Measurements from ENCODE around the gene BMERB1.
"Not testable (repeated sequence)": the region's sequence is repeated elsewhere in the genome, so short reads cannot be mapped to it uniquely, and the experiment has no call there.

Gene BMERB1

GRCh38 chr16:15598648-15599190 lies 164.3 kb downstream of the BMERB1 start:
- DNase-seq, result no peak

GRCh38 chr16:15599303-15600070 lies 165.1 kb downstream of the BMERB1 start:
- DNase-seq, result no peak

- DNase-seq, result no peak
These were observed 167.0 kb downstream of the BMERB1 start for GRCh38 chr16:15601212-15601879.

- DNase-seq, result no peak
These were observed 168.1 kb downstream of the BMERB1 start for GRCh38 chr16:15602285-15603044.

GRCh38 chr16:15604460-15605440 lies 170.4 kb downstream of the BMERB1 start:
- no peak for DNase-seq

- DNase-seq, result no peak
These were observed 171.6 kb downstream of the BMERB1 start for GRCh38 chr16:15605839-15606517.

- no peak for DNase-seq
These were observed 172.3 kb downstream of the BMERB1 start for GRCh38 chr16:15606518-15607220.

GRCh38 chr16:15607221-15607699 lies 172.9 kb downstream of the BMERB1 start:
- DNase-seq, result not testable (repeated sequence)

GRCh38 chr16:15607700-15608396 lies 173.5 kb downstream of the BMERB1 start:
- no peak for DNase-seq

GRCh38 chr16:15608398-15609285 lies 174.3 kb downstream of the BMERB1 start:
- no peak for DNase-seq

GRCh38 chr16:15609286-15609649 lies 174.9 kb downstream of the BMERB1 start:
- no peak for DNase-seq

- DNase-seq, result no peak
These were observed 176.0 kb downstream of the BMERB1 start for GRCh38 chr16:15610369-15610871.

GRCh38 chr16:15611610-15612009 lies 177.2 kb downstream of the BMERB1 start:
- DNase-seq, result no peak

- DNase-seq, result no peak
These were observed 179.3 kb downstream of the BMERB1 start for GRCh38 chr16:15613676-15614075.

- no peak for DNase-seq
These were observed 181.6 kb downstream of the BMERB1 start for GRCh38 chr16:15616012-15616411.

GRCh38 chr16:15616475-15617165 lies 182.2 kb downstream of the BMERB1 start:
- DNase-seq, result no peak

- no peak for DNase-seq
These were observed 183.5 kb downstream of the BMERB1 start for GRCh38 chr16:15617901-15618300.

GRCh38 chr16:15618392-15618791 lies 184.0 kb downstream of the BMERB1 start:
- no peak for DNase-seq

Measured in NCI-H1694 (cell line).